Heart left ventricle (tissue), 13 donors: ENCODE data around the gene NSG2.
A peak's percentile ranks its signal among the peaks of the same experiment; 100 is the strongest.
"Not testable (repeated sequence)": the region's sequence is repeated elsewhere in the genome, so short reads cannot be mapped to it uniquely, and the experiment has no call there.

Source experiments
- CTCF ChIP-seq, 12 donors: fragments of 200-600 bp; sonication (generic) in 4 of 12; IDR thresholded peaks; one replicate each; pipeline versions ENCODE4 v1.5.0 to v1.8.0; 2018 to 2022; ENCODE audit warnings: antibody characterized with exemption in 12 of 12, mild to moderate bottlenecking in 5 of 12
- POLR2A ChIP-seq, 2 donors: fragments of 450-650 bp; IDR thresholded peaks; one replicate each; pipeline ENCODE4 v1.6.1; 2017; ENCODE audit warnings: antibody characterized with exemption in 2 of 2, mild to moderate bottlenecking in 2 of 2, moderate library complexity in 2 of 2
- donor health status: ischemic (EF 13 %, LVEDD 7.1; RV severe dilation, severe dysfunction).
- donor health status: DM: no; HTN: yes; CAD: no.
- donor health status: DM: no; HTN: no; CAD: no.
- donor health status: ischemic (EF 25% LVEDD 6.9; RV normal size, moderate dysfunction).
- donor health status: ischemic (EF 25% LVEDD 5.7; RV mildly dilated, moderate dysfunction).
- donor health status: ischemic (EF 35%, LVEDD 5.7; RV mildly dilated, moderate dysfunction).
- donor health status: nonischemic (EF 11% LVEDD 7.7; RV severe dilation, severe dysfunction).
- donor health status: DM: yes; HTN: yes; CAD: no.
- donor health status: PGD.
- donor health status: ischemic (EF 29% LVEDD 5.4; RV normal size, mild dysfunction).
- donor health status: nonischemic (EF 23%, LVEDD 6.1; RV moderate dilation, normal function).

- TF ChIP-seq CTCF (IDR thresholded peaks at IDR 0.05) = peak; percentile 16 to 47 (median 30)
- not testable (repeated sequence) for TF ChIP-seq POLR2A (IDR thresholded peaks at IDR 0.05)
These were observed 25.2 kb upstream of the NSG2 start for GRCh38 chr5:174020069-174020927.
